ENCODE measurements around the gene MEG3.

The MEG3 gene

GRCh38 chr14:100893228-100893601 is 67.3 kb downstream of the MEG3 start:
- in situ Hi-C loops (cut with MboI; ENCODE audit: low sequenced_read_pairs) = no loop called here

GRCh38 chr14:100893760-100894159 is 67.8 kb downstream of the MEG3 start:
- in situ Hi-C loops (cut with MboI; ENCODE audit: low sequenced_read_pairs) = no loop called here

- in situ Hi-C loops (cut with MboI; ENCODE audit: low sequenced_read_pairs) = no loop called here
Observed at GRCh38 chr14:100894416-100894815, 68.5 kb downstream of the MEG3 start.

- in situ Hi-C loops (cut with MboI; ENCODE audit: low sequenced_read_pairs) = no loop called here
Observed at GRCh38 chr14:100895411-100895810, 69.5 kb downstream of the MEG3 start.

GRCh38 chr14:100896369-100897060 is 70.6 kb downstream of the MEG3 start:
- in situ Hi-C loops (cut with MboI; ENCODE audit: low sequenced_read_pairs) = no loop called here

GRCh38 chr14:100898465-100898864 is 72.5 kb downstream of the MEG3 start:
- in situ Hi-C loops (cut with MboI; ENCODE audit: low sequenced_read_pairs) = no loop called here

- in situ Hi-C loops (cut with MboI; ENCODE audit: low sequenced_read_pairs) = no loop called here
Observed at GRCh38 chr14:100898935-100899883, 73.3 kb downstream of the MEG3 start.

GRCh38 chr14:100899884-100900771 is 74.2 kb downstream of the MEG3 start:
- in situ Hi-C loops (cut with MboI; ENCODE audit: low sequenced_read_pairs) = no loop called here

- in situ Hi-C loops (cut with MboI; ENCODE audit: low sequenced_read_pairs) = no loop called here
Observed at GRCh38 chr14:100900837-100901390, 75.0 kb downstream of the MEG3 start.

GRCh38 chr14:100901391-100902183 is 75.7 kb downstream of the MEG3 start:
- in situ Hi-C loops (cut with MboI; ENCODE audit: low sequenced_read_pairs) = no loop called here

- in situ Hi-C loops (cut with MboI; ENCODE audit: low sequenced_read_pairs) = no loop called here
Observed at GRCh38 chr14:100902295-100903133, 76.6 kb downstream of the MEG3 start.

GRCh38 chr14:100903134-100903468 is 77.2 kb downstream of the MEG3 start:
- in situ Hi-C loops (cut with MboI; ENCODE audit: low sequenced_read_pairs) = no loop called here

GRCh38 chr14:100903672-100904185 is 77.8 kb downstream of the MEG3 start, which contains the start of gene RTL1:
Gene RTL1, minus strand, starts transcription at chr14:100903722. Its CDS starts 18,934 bp downstream, at chr14:100884788.
- in situ Hi-C loops (cut with MboI; ENCODE audit: low sequenced_read_pairs) = no loop called here

- in situ Hi-C loops (cut with MboI; ENCODE audit: low sequenced_read_pairs) = no loop called here
Observed at GRCh38 chr14:100904307-100905087, 78.6 kb downstream of the MEG3 start.

GRCh38 chr14:100905166-100905565 is 79.2 kb downstream of the MEG3 start:
- in situ Hi-C loops (cut with MboI; ENCODE audit: low sequenced_read_pairs) = no loop called here

- in situ Hi-C loops (cut with MboI; ENCODE audit: low sequenced_read_pairs) = no loop called here
Observed at GRCh38 chr14:100906420-100906819, 80.5 kb downstream of the MEG3 start.

- in situ Hi-C loops (cut with MboI; ENCODE audit: low sequenced_read_pairs) = no loop called here
Observed at GRCh38 chr14:100907240-100907639, 81.3 kb downstream of the MEG3 start.

GRCh38 chr14:100909439-100909838 is 83.5 kb downstream of the MEG3 start:
- in situ Hi-C loops (cut with MboI; ENCODE audit: low sequenced_read_pairs) = no loop called here

Measured in hTERT RPE-1 (cell line).